ENCODE results near the gene KLF9.

The KLF9 gene

DNA sequence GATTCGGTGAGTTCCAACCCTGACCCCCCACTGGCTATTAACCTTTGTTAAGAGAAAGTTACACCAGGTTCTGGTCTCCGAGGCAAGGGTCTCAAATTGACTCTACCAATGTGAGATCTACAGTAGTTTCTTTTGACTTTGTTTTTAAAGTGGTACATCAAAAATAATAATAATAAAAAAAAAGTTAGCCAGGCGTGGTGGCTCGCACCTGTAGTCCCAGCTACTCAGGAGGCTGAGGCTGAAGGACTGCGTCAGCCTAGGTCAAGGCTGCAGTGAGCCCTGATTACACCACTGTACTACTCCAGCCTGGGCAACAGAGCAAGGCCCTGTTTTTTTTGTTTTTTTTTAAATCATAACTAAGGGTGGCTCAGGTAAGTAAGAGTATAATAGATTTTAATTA, 1.0 kb upstream of the KLF9 start (continued):
- TF ChIP-seq, protein P1, sequence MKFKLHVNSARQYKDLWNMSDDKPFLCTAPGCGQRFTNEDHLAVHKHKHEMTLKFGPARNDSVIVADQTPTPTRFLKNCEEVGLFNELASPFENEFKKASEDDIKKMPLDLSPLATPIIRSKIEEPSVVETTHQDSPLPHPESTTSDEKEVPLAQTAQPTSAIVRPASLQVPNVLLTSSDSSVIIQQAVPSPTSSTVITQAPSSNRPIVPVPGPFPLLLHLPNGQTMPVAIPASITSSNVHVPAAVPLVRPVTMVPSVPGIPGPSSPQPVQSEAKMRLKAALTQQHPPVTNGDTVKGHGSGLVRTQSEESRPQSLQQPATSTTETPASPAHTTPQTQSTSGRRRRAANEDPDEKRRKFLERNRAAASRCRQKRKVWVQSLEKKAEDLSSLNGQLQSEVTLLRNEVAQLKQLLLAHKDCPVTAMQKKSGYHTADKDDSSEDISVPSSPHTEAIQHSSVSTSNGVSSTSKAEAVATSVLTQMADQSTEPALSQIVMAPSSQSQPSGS (tag by site-specific recombination; IDR thresholded peaks at IDR 0.05; ENCODE audit: low read depth): no peak
- TF ChIP-seq, protein P2, sequence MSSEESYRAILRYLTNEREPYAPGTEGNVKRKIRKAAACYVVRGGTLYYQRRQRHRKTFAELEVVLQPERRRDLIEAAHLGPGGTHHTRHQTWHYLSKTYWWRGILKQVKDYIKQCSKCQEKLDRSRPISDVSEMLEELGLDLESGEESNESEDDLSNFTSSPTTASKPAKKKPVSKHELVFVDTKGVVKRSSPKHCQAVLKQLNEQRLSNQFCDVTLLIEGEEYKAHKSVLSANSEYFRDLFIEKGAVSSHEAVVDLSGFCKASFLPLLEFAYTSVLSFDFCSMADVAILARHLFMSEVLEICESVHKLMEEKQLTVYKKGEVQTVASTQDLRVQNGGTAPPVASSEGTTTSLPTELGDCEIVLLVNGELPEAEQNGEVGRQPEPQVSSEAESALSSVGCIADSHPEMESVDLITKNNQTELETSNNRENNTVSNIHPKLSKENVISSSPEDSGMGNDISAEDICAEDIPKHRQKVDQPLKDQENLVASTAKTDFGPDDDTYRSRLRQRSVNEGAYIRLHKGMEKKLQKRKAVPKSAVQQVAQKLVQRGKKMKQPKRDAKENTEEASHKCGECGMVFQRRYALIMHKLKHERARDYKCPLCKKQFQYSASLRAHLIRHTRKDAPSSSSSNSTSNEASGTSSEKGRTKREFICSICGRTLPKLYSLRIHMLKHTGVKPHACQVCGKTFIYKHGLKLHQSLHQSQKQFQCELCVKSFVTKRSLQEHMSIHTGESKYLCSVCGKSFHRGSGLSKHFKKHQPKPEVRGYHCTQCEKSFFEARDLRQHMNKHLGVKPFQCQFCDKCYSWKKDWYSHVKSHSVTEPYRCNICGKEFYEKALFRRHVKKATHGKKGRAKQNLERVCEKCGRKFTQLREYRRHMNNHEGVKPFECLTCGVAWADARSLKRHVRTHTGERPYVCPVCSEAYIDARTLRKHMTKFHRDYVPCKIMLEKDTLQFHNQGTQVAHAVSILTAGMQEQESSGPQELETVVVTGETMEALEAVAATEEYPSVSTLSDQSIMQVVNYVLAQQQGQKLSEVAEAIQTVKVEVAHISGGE (tag by site-specific recombination; conservative IDR thresholded peaks at IDR 0.05; ENCODE audit: low read depth): no peak
- TF ChIP-seq, protein P3, sequence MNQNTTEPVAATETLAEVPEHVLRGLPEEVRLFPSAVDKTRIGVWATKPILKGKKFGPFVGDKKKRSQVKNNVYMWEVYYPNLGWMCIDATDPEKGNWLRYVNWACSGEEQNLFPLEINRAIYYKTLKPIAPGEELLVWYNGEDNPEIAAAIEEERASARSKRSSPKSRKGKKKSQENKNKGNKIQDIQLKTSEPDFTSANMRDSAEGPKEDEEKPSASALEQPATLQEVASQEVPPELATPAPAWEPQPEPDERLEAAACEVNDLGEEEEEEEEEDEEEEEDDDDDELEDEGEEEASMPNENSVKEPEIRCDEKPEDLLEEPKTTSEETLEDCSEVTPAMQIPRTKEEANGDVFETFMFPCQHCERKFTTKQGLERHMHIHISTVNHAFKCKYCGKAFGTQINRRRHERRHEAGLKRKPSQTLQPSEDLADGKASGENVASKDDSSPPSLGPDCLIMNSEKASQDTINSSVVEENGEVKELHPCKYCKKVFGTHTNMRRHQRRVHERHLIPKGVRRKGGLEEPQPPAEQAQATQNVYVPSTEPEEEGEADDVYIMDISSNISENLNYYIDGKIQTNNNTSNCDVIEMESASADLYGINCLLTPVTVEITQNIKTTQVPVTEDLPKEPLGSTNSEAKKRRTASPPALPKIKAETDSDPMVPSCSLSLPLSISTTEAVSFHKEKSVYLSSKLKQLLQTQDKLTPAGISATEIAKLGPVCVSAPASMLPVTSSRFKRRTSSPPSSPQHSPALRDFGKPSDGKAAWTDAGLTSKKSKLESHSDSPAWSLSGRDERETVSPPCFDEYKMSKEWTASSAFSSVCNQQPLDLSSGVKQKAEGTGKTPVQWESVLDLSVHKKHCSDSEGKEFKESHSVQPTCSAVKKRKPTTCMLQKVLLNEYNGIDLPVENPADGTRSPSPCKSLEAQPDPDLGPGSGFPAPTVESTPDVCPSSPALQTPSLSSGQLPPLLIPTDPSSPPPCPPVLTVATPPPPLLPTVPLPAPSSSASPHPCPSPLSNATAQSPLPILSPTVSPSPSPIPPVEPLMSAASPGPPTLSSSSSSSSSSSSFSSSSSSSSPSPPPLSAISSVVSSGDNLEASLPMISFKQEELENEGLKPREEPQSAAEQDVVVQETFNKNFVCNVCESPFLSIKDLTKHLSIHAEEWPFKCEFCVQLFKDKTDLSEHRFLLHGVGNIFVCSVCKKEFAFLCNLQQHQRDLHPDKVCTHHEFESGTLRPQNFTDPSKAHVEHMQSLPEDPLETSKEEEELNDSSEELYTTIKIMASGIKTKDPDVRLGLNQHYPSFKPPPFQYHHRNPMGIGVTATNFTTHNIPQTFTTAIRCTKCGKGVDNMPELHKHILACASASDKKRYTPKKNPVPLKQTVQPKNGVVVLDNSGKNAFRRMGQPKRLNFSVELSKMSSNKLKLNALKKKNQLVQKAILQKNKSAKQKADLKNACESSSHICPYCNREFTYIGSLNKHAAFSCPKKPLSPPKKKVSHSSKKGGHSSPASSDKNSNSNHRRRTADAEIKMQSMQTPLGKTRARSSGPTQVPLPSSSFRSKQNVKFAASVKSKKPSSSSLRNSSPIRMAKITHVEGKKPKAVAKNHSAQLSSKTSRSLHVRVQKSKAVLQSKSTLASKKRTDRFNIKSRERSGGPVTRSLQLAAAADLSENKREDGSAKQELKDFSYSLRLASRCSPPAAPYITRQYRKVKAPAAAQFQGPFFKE (tag by site-specific recombination; IDR thresholded peaks at IDR 0.05; ENCODE audit: borderline replicate concordance): no peak

DNA sequence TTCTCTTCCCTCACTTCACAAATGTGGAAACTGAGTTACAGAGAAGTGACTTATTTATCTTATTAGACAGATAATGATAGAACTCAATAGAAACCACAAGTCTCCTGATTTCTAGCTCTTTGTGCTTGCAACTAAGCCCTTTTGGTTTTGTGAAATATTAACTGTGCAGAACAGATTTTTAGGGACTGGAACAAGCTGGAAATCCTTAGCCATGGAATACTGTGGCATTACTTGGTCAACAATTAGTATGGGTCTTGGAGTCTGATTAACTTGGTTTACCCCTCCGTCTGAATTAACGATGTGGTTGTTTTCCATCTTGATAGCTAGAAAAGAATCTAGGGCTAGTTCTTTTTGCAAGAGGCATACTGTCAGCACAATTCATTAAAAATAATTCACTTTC, 584 bp upstream of the KLF9 start:
- CTCF ChIA-PET: interaction anchor here (0.8 to 2.0 kb wide), 8 partner anchors 11 to 187 kb away, joined by 3 to 16 read pairs (median 3); no protein-coding TSS in a partner anchor
- Histone ChIP-seq H3K36me3 (ENCODE audit: control insufficient read depth in 2 of 2, insufficient read depth in 1 of 2, low read length in 2 of 2) (no peaks in the 10 kb centered on the region), H3K4me1 (ENCODE audit: control insufficient read depth, insufficient read depth, low read length) (0 out of 2 replicates have a peak, but pooled peaks cover 2% of the 10 kb centered on the region), H3K4me3 (ENCODE audit: low read depth, low read length) (no peak overlapping the region), H3K9me3 (ENCODE audit: control insufficient read depth, insufficient read depth, low read depth, low read length) (no peaks in the 10 kb centered on the region), H3K27ac (ENCODE audit: extremely low read depth, low read depth, low read length) (no peak overlapping the region)
- POLR2A ChIA-PET: interaction anchor here (0.9 to 1.9 kb wide), 3 partner anchors 14 to 187 kb away, joined by 3 to 11 read pairs (median 6); no protein-coding TSS in a partner anchor
- TF ChIP-seq ZNF169 (tag by site-specific recombination; IDR thresholded peaks at IDR 0.05) (no peak), ZNF830 (tag by site-specific recombination; IDR thresholded peaks at IDR 0.05; ENCODE audit: low read depth) (no peak)
- TF ChIP-seq, protein P4, sequence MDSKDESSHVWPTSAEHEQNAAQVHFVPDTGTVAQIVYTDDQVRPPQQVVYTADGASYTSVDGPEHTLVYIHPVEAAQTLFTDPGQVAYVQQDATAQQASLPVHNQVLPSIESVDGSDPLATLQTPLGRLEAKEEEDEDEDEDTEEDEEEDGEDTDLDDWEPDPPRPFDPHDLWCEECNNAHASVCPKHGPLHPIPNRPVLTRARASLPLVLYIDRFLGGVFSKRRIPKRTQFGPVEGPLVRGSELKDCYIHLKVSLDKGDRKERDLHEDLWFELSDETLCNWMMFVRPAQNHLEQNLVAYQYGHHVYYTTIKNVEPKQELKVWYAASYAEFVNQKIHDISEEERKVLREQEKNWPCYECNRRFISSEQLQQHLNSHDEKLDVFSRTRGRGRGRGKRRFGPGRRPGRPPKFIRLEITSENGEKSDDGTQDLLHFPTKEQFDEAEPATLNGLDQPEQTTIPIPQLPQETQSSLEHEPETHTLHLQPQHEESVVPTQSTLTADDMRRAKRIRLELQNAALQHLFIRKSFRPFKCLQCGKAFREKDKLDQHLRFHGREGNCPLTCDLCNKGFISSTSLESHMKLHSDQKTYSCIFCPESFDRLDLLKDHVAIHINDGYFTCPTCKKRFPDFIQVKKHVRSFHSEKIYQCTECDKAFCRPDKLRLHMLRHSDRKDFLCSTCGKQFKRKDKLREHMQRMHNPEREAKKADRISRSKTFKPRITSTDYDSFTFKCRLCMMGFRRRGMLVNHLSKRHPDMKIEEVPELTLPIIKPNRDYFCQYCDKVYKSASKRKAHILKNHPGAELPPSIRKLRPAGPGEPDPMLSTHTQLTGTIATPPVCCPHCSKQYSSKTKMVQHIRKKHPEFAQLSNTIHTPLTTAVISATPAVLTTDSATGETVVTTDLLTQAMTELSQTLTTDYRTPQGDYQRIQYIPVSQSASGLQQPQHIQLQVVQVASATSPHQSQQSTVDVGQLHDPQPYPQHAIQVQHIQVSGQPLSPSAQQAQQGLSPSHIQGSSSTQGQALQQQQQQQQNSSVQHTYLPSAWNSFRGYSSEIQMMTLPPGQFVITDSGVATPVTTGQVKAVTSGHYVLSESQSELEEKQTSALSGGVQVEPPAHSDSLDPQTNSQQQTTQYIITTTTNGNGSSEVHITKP (tag by site-specific recombination; IDR thresholded peaks at IDR 0.05): no peak

- POLR2A ChIA-PET: interaction anchor here (1.1 to 1.9 kb wide), 5 partner anchors 14 to 188 kb away, joined by 3 to 13 read pairs (median 6); no protein-coding TSS in a partner anchor
- CTCF ChIA-PET: interaction anchor here (2.0 kb wide), 1 partner anchor 189 kb away, joined by 16 read pairs; no protein-coding TSS in a partner anchor
- peaks cover 4% of the 10 kb centered on the region; the same call in 1 of the 2 replicates for H3K4me1 ChIP-seq (ENCODE audit: control insufficient read depth, insufficient read depth, low read length)
- peak overlapping the region; percentile 94 for H3K4me3 ChIP-seq (ENCODE audit: low read depth, low read length)
- peak overlapping the region; percentile 79 for H3K27ac ChIP-seq (ENCODE audit: extremely low read depth, low read depth, low read length)
- TF ChIP-seq ZBTB26 (tag by site-specific recombination; optimal IDR thresholded peaks at IDR 0.05): peak; percentile 56
- TF ChIP-seq, protein P5, sequence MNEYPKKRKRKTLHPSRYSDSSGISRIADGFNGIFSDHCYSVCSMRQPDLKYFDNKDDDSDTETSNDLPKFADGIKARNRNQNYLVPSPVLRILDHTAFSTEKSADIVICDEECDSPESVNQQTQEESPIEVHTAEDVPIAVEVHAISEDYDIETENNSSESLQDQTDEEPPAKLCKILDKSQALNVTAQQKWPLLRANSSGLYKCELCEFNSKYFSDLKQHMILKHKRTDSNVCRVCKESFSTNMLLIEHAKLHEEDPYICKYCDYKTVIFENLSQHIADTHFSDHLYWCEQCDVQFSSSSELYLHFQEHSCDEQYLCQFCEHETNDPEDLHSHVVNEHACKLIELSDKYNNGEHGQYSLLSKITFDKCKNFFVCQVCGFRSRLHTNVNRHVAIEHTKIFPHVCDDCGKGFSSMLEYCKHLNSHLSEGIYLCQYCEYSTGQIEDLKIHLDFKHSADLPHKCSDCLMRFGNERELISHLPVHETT (tag by site-specific recombination; IDR thresholded peaks at IDR 0.05): no peak
- TF ChIP-seq, protein P6, sequence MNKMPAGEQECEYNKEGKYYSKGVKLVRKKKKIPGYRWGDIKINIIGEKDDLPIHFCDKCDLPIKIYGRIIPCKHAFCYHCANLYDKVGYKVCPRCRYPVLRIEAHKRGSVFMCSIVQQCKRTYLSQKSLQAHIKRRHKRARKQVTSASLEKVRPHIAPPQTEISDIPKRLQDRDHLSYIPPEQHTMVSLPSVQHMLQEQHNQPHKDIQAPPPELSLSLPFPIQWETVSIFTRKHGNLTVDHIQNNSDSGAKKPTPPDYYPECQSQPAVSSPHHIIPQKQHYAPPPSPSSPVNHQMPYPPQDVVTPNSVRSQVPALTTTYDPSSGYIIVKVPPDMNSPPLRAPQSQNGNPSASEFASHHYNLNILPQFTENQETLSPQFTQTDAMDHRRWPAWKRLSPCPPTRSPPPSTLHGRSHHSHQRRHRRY (tag by site-specific recombination; IDR thresholded peaks at IDR 0.05): no peak
- H3K36me3 ChIP-seq (ENCODE audit: control insufficient read depth in 2 of 2, insufficient read depth in 1 of 2, low read length in 2 of 2): no peaks in the 10 kb centered on the region
- H3K9me3 ChIP-seq (ENCODE audit: control insufficient read depth, insufficient read depth, low read depth, low read length): no peaks in the 10 kb centered on the region
These were observed 1.0 kb downstream of the KLF9 start for GRCh38 chr9:70413464-70413798.

All from HEK293 (cell line).